Large intestine (tissue), 3 donors: ENCODE measurements around the gene P2RX2. TPM values are rescaled to one million over a fixed set of nuclear protein-coding genes. Genes with fewer than 3 reads are reported as not detected.

Experiments
- DNase-seq, 2 donors: peaks; one replicate each; pipeline versions ENCODE4 v3.0.0 to v3.0.0-alpha.2; 2013
- H3K27ac ChIP-seq: one replicate; pipeline ENCODE4 v1.5.1; 2013; ENCODE audit warnings: low read length
- H3K27me3 ChIP-seq: 2 replicates; pipeline ENCODE4 v1.6.1; 2013; ENCODE audit warnings: low read length; ENCODE audit not compliant: control insufficient read depth, insufficient read depth
- H3K36me3 ChIP-seq: 2 replicates; pipeline ENCODE4 v1.6.1; 2013; ENCODE audit warnings: low read length; ENCODE audit not compliant: control insufficient read depth, insufficient read depth
- H3K4me1 ChIP-seq: one replicate; pipeline ENCODE4 v1.6.1; 2013; ENCODE audit warnings: low read length; ENCODE audit not compliant: control insufficient read depth, insufficient read depth
- H3K4me3 ChIP-seq: one replicate; pipeline ENCODE4 v1.5.1; 2013; ENCODE audit warnings: low read length
- H3K9me3 ChIP-seq: one replicate; pipeline ENCODE4 v1.6.1; 2013; ENCODE audit warnings: mild to moderate bottlenecking, low read depth, low read length, moderate library complexity; ENCODE audit not compliant: control insufficient read depth
- WGBS: methylation state at CpG from one replicate; pipeline ENCODE4 v1.1.5; 2013; ENCODE audit warnings: low lambda C conversion rate; ENCODE audit not compliant: insufficient coverage; 5-methylcytosine and 5-hydroxymethylcytosine counted together
- polyA plus RNA-seq: library from polyadenylated mRNA; unstranded; fragments of 120-200 nt; gene quantifications from one replicate; pipeline ENCODE4 v1.2.1, GENCODE V29; 2013

Gene P2RX2
- polyA plus RNA-seq, 1 donor = 24.1 TPM

DNA sequence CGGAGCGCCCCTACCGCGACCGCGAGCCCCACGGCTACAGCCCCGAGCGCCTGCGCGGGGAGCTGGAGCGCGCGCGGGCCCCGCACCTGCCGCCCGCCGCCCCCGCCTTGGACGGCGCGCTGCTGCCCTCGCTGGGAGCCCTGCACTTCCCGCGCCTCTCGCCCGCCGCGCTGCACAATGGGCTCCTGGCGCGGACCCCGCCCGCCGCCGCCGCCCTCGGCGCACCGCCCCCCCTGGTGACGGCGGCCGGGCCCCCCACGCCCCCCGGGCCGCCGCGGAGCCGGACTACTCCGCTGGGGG lies 35.2 kb upstream of the P2RX2 start:
- Histone ChIP-seq H3K9me3 (peaks cover 16% of the 10 kb centered on the region), H3K4me1 (no peaks in the 10 kb centered on the region), H3K4me3 (no peak overlapping the region), H3K36me3 (peaks cover 23% of the 10 kb centered on the region), H3K27ac (no peak overlapping the region), H3K27me3 (peaks cover 5% of the 10 kb centered on the region)
- WGBS = no CpG with 5 or more reads among the region's 50 CpGs
- DNase-seq = no peak

DNA sequence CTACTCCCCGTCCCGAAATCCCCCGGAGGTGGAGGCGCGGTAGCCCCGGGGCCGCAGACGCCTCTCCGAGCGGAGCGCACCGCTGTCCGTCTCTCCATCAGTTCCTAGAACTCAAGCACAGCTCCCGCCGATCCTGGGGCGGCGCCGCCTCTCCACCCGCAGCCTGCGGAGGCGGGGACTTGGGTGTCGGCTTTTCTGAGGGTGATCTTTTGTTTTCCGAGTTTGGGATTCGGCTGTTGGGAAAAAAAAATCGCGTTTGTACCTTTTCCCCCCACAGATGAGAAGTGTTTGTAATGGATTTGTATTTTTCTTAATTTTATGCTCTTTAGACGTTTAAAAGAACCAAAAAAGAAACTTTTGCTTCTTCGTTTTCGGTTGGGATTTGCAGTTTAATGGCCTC lies 34.8 kb upstream of the P2RX2 start:
- no peak for DNase-seq
- no peak overlapping the region for H3K4me3 ChIP-seq
- H3K27ac ChIP-seq = no peak overlapping the region
- no CpG with 5 or more reads among the region's 29 CpGs for WGBS
- H3K27me3 ChIP-seq = peaks cover 5% of the 10 kb centered on the region
- peaks cover 19% of the 10 kb centered on the region for H3K36me3 ChIP-seq
- peaks cover 16% of the 10 kb centered on the region for H3K9me3 ChIP-seq
- H3K4me1 ChIP-seq = no peaks in the 10 kb centered on the region

DNA sequence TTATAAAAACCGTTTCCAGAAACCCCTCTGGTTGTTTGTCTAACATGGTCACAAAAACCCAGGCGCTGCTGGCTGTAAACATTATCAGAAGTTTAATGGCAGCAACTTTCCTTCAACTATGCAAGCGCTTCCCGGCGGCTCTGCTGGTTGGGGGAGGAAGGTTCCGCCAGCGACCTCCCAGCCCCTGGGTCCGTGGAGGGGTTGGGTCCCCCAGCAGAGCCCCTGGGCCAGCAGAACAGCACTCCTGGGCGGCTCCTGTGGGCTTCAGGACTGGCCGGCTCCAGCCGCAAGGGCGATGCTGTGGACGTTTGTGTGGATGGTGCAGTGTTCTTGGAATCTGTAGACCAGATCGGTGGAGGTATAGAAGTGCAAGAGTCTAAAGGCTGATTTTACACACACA lies 34.1 kb upstream of the P2RX2 start:
- no peaks in the 10 kb centered on the region for H3K4me1 ChIP-seq
- H3K36me3 ChIP-seq = peaks cover 18% of the 10 kb centered on the region
- H3K27ac ChIP-seq = no peak overlapping the region
- H3K9me3 ChIP-seq = peaks cover 16% of the 10 kb centered on the region
- WGBS = no CpG with 5 or more reads among the region's 14 CpGs
- H3K27me3 ChIP-seq = peaks cover 8% of the 10 kb centered on the region
- no peak for DNase-seq
- H3K4me3 ChIP-seq = no peak overlapping the region

DNA sequence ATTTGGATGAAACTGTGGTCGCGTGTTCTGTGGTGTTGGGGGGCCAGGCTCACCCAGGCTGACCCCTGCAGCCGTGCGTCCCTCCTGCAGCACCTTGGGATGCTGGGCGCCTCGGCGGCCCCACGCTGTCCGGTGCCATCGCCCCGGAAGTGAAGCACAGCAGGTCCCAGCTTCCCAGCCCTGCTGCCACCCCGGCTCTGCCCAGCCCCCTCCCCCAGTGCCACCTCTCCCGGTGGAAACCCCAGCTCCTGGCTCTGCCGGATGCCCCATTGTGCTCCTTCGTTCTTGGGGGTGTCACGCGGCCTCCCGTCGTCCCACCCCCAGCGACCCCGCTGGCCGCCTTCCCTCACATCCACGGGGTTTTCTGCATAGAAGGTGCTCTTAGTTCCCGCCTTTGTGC lies 33.4 kb upstream of the P2RX2 start:
- DNase-seq = no peak
- WGBS = no CpG with 5 or more reads among the region's 24 CpGs
- Histone ChIP-seq H3K9me3 (peaks cover 16% of the 10 kb centered on the region), H3K27ac (no peak overlapping the region), H3K36me3 (peaks cover 18% of the 10 kb centered on the region), H3K4me1 (no peaks in the 10 kb centered on the region), H3K27me3 (peaks cover 8% of the 10 kb centered on the region), H3K4me3 (no peak overlapping the region)

DNA sequence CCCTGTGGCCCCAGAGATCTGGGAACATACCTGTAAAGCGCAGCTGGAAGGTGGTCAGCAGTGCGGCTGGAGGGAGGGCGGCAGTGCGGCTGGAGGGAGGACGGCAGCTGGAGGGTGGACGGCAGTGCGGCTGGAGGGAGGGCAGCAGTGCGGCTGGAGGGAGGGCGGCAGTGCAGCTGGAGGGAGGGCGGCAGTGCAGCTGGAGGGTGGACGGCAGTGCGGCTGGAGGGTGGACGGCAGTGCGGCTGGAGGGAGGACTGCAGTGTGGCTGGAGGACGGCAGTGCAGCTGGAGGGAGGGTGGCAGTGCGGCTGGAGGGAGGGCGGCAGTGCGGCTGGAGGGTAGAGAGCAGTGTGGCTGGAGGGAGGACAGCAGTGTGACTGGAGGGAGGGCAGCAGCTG lies 31.6 kb upstream of the P2RX2 start:
- no peak overlapping the region for H3K4me3 ChIP-seq
- no CpG with 5 or more reads among the region's 18 CpGs for WGBS
- peaks cover 8% of the 10 kb centered on the region for H3K27me3 ChIP-seq
- H3K27ac ChIP-seq = no peak overlapping the region
- H3K36me3 ChIP-seq = peaks cover 5% of the 10 kb centered on the region
- H3K4me1 ChIP-seq = no peaks in the 10 kb centered on the region
- H3K9me3 ChIP-seq = peaks cover 15% of the 10 kb centered on the region
- DNase-seq = no peak

DNA sequence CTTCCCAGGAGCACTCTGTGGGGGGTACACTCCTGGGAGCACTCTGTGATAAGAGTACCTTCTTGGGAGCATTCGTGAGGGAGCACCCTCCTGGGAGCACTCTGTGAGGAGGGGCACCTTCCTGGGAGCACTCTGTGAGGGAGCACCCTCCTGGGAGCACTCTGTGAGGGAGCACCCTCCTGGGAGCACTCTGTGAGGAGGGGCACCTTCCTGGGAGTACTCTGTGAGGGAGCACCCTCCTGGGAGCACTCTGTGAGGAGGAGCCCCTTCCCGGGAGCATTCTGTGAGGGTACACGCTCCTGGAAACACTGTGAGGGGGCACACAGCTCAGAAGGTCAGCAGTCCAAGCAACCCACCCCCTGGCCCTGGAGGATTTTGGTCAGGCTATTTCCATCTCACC lies 30.8 kb upstream of the P2RX2 start:
- H3K9me3 ChIP-seq = peaks cover 8% of the 10 kb centered on the region
- H3K36me3 ChIP-seq = peaks cover 3% of the 10 kb centered on the region
- WGBS = no CpG with 5 or more reads among the region's 3 CpGs
- H3K4me1 ChIP-seq = no peaks in the 10 kb centered on the region
- H3K27me3 ChIP-seq = peaks cover 3% of the 10 kb centered on the region
- H3K27ac ChIP-seq = no peak overlapping the region
- H3K4me3 ChIP-seq = no peak overlapping the region
- DNase-seq = no peak

DNA sequence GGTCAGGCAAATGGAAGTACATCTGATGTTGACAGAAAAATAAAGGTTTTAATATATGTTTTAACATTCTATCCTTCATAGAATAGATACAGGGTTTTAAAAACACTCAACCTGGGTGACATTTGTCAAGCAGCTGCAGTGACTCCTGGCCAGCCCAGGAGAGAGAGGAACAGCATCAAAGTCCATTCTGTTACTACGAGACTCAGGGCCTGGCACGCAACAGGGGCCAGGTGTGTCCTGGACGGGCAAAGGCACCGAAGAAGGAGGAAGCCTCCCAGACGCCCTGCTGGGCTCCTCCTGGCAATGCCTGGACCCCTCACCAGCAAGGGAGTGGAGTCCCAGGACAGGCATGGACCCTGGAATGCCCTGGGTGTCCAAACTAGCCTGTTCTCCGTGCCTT lies 30.3 kb upstream of the P2RX2 start:
- Histone ChIP-seq H3K4me3 (no peak overlapping the region), H3K9me3 (peaks cover 6% of the 10 kb centered on the region), H3K27me3 (peaks cover 3% of the 10 kb centered on the region), H3K27ac (no peak overlapping the region), H3K4me1 (peaks cover under 1% of the 10 kb centered on the region), H3K36me3 (peaks cover 3% of the 10 kb centered on the region)
- WGBS = no CpG with 5 or more reads among the region's 6 CpGs
- DNase-seq = no peak

DNA sequence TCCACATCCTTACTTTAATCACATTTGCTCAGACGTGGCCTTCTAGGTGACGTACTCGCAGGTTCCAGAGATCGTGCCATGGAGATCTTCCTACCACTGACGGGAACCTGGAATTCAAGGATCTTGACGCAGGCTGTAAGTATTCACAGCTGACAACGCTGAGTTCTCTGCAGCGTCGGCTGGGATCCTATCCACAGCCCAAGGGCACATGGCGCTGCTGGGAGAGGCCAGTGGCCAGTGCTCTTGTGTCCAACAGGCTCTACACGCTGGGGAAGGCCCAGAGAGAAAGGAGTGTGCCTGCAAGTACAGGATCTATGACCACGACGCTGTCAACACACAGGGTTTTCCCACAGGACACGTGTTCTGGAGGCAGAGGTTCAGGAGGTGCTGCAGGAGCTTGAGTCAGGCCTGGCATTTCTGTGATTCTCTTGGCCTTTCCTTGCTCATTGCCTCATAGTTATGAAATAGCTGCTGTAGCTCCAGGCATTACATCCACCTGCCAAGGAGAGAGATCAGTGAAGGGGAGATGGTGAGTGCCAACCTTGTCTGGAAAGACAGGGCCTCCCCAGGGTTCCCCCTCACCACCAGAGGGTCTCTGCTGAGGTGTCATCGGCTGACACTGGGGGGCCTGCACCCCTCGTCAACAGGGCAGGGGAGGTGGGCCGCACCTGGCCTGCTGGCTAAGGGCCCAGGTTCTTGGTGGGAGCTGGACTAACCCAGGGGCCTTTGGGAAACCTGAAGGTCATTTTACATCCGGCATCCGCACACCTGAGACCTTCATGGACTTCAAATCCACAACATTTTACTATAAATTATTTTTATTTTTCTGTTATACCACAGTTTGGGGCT lies 29.5 kb upstream of the P2RX2 start:
- Histone ChIP-seq H3K4me1 (peaks cover 5% of the 10 kb centered on the region), H3K9me3 (peaks cover 6% of the 10 kb centered on the region), H3K27ac (no peak overlapping the region), H3K36me3 (peaks cover under 1% of the 10 kb centered on the region), H3K27me3 (peaks cover 3% of the 10 kb centered on the region), H3K4me3 (no peak overlapping the region)
- DNase-seq = no peak
- WGBS = no CpG with 5 or more reads among the region's 19 CpGs

DNA sequence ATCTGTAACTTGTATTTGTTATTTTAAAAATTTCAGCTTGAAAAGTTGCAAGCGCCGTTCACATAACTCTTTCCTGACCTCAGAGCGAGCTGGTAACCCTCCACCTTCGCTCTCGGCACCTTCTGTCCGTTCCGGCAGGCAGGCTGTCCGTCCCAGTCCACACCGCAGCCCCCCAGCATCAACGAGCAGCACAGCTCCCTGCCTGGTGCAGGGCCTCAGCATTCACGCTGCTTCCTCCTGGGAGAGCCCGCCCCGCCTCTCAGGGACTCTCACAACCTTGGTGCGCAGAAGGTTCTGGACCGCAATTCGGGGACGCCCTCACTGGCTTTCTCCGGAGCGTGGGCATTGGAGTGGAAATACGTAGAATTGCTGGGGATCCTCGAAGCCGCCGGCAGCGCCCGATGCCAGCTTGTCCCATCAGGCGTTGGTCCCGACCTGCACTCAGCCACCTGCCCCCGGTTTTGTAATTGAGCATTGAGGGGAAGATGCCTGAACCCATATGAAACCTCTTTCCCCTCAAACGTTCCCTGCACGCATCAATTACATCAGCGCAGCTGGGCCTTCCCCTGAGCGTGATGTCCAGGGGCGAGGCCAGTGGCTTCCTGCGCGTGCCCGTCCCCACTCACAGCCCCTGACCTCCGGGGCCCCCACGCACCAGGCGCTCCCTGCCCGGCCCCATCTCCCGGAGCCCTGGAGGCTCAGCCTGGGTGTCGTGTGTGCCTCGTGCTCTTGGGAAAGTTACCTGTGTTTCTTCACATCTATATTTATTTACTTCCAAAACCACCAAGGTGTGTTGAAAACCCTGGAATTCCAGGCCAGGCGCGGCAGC lies 27.3 kb upstream of the P2RX2 start:
- peaks cover 5% of the 10 kb centered on the region for H3K4me1 ChIP-seq

DNA sequence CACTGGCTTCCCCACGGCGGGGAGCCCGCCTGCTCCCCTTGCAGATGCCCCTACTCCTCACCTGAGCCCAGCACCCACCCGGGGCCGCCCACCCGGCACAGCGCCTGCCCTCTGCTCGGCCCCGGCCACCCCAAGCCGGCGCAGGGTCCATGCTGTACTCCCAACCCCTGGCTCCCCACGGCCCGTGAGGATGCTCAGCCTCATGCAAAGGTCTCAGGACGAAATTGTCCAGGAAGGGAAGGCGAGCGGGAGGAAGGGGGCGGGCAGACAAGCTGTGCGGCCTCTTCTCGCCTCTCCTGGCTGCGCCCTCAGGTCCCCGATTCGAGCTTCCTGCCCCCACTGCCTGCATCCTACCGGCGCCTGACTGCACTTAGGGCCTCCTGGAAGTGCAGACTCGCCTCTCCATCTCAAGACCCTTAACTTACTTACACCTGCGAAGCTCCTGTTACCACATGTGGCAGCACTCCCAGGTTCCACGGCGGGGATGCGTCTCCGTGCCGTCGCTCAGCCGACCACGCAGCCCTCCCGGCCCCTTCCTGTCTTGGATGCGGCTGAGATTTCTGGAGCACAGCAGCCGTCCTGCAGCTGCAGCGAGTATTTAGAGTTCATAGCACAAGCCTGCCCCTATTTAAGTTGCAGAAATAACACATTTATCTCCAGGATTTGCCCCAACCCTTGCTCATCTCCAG lies 26.1 kb upstream of the P2RX2 start:
- no peak overlapping the region for H3K4me3 ChIP-seq
- no peaks in the 10 kb centered on the region for H3K9me3 ChIP-seq
- H3K4me1 ChIP-seq = peaks cover 6% of the 10 kb centered on the region
- H3K27ac ChIP-seq = no peak overlapping the region
- H3K27me3 ChIP-seq = peaks cover 10% of the 10 kb centered on the region
- no peak for DNase-seq
- H3K36me3 ChIP-seq = no peaks in the 10 kb centered on the region
- no CpG with 5 or more reads among the region's 38 CpGs for WGBS

More for the DNA sequence above, 27.3 kb upstream of the P2RX2 start:
- H3K27ac ChIP-seq = no peak overlapping the region
- 100% methylated on average over 2 of the region's 45 CpGs for WGBS
- no peak for DNase-seq
- no peaks in the 10 kb centered on the region for H3K36me3 ChIP-seq
- H3K9me3 ChIP-seq = no peaks in the 10 kb centered on the region
- H3K4me3 ChIP-seq = no peak overlapping the region
- H3K27me3 ChIP-seq = peaks cover 10% of the 10 kb centered on the region
